PC-3 (cell line): ENCODE data around the gene ARHGEF16.

Experiments
- CTCF ChIP-seq: fragments of 300-600 bp; sonication (generic); conservative IDR thresholded peaks from 2 replicates; pipeline ENCODE4 v1.5.1; 2017; ENCODE audit warnings: antibody characterized with exemption, low read depth, mild to moderate bottlenecking, low read length
- EZH2 ChIP-seq: fragments of 300-600 bp; sonication (generic); IDR thresholded peaks from one replicate; pipeline ENCODE4 v1.6.1; 2017; ENCODE audit warnings: antibody characterized with exemption, mild to moderate bottlenecking, low read length; ENCODE audit not compliant: unreplicated experiment
- EZH2phosphoT487 ChIP-seq: fragments of 300-600 bp; sonication (generic); IDR thresholded peaks from 2 replicates; pipeline ENCODE4 v1.6.1; 2018; ENCODE audit warnings: mild to moderate bottlenecking, antibody characterized with exemption, low read length, borderline replicate concordance

- no peak for TF ChIP-seq CTCF
- no peak for TF ChIP-seq EZH2phosphoT487
- no peak for TF ChIP-seq EZH2
Observed at GRCh38 chr1:3508757-3509415, 54.4 kb downstream of the ARHGEF16 start.
